ENCODE results near the gene UBAC1.
"Not testable (repeated sequence)": the region's sequence is repeated elsewhere in the genome, so short reads cannot be mapped to it uniquely, and the experiment has no call there.

UBAC1 gene

GRCh38 chr9:135896205-135896604 is 65.0 kb downstream of the UBAC1 start:
- no peak for DNase-seq

- no peak for DNase-seq
Observed at GRCh38 chr9:135895202-135895848, 65.8 kb downstream of the UBAC1 start.

GRCh38 chr9:135893104-135893503 is 68.1 kb downstream of the UBAC1 start:
- DNase-seq, result no peak

- DNase-seq, result not testable (repeated sequence)
Observed at GRCh38 chr9:135892327-135892726, 68.8 kb downstream of the UBAC1 start.

GRCh38 chr9:135891027-135891631 is 70.0 kb downstream of the UBAC1 start:
- no peak for DNase-seq

GRCh38 chr9:135890190-135891026 is 70.8 kb downstream of the UBAC1 start:
- no peak for DNase-seq

- no peak for DNase-seq
Observed at GRCh38 chr9:135889564-135890189, 71.5 kb downstream of the UBAC1 start.

GRCh38 chr9:135888766-135889394 is 72.3 kb downstream of the UBAC1 start:
- DNase-seq, result no peak

GRCh38 chr9:135888126-135888765 is 72.9 kb downstream of the UBAC1 start:
- DNase-seq, result no peak

GRCh38 chr9:135887585-135888050 is 73.6 kb downstream of the UBAC1 start:
- DNase-seq, result peak; percentile 55

GRCh38 chr9:135887021-135887507 is 74.1 kb downstream of the UBAC1 start:
- no peak for DNase-seq

GRCh38 chr9:135886147-135886981 is 74.8 kb downstream of the UBAC1 start:
- DNase-seq, result no peak

GRCh38 chr9:135885100-135885853 is 75.9 kb downstream of the UBAC1 start:
- no peak for DNase-seq

GRCh38 chr9:135884328-135885035 is 76.7 kb downstream of the UBAC1 start:
- no peak for DNase-seq

- peak; percentile 79 for DNase-seq
Observed at GRCh38 chr9:135883410-135884089, 77.6 kb downstream of the UBAC1 start.
